Suprapubic skin (tissue), 4 donors: ENCODE measurements around the gene HDGF. TPM values are rescaled to one million over a fixed set of nuclear protein-coding genes. Genes with fewer than 3 reads are reported as not detected.
A peak's percentile ranks its signal among the peaks of the same experiment; 100 is the strongest.
"Not testable (repeated sequence)": the region's sequence is repeated elsewhere in the genome, so short reads cannot be mapped to it uniquely, and the experiment has no call there.

Experiments used
- DNase-seq, 2 donors: peaks; one replicate each; pipeline ENCODE4 v3.0.0-alpha.2; 2019; ENCODE audit warnings: low spot score in 2 of 2
- H3K27ac ChIP-seq: fragments of 200-600 bp; sonication (generic); one replicate; pipeline ENCODE4 v1.5.1; 2019
- H3K27me3 ChIP-seq: fragments of 200-600 bp; sonication (generic); one replicate; pipeline ENCODE4 v1.5.1; 2019
- H3K36me3 ChIP-seq: fragments of 200-600 bp; sonication (generic); one replicate; pipeline ENCODE4 v1.5.1; 2019
- H3K4me1 ChIP-seq: fragments of 200-600 bp; sonication (generic); one replicate; pipeline ENCODE4 v1.5.1; 2019
- H3K4me3 ChIP-seq: fragments of 200-600 bp; sonication (generic); one replicate; pipeline ENCODE4 v1.5.1; 2019; ENCODE audit warnings: mild to moderate bottlenecking
- H3K9me3 ChIP-seq: fragments of 200-600 bp; sonication (generic); one replicate; pipeline ENCODE4 v1.5.1; 2019
- EP300 ChIP-seq: sonication (generic); formaldehyde crosslinking; IDR thresholded peaks from one replicate; pipeline ENCODE4 v1.6.1; 2017; ENCODE audit warnings: antibody characterized with exemption
- POLR2A ChIP-seq, 2 donors: fragments of 450-650 bp; IDR thresholded peaks; one replicate each; pipeline ENCODE4 v1.6.1; 2017; ENCODE audit warnings: antibody characterized with exemption in 2 of 2, mild to moderate bottlenecking in 2 of 2, moderate library complexity in 2 of 2
- POLR2AphosphoS5 ChIP-seq, 3 donors: sonication (generic); formaldehyde crosslinking; IDR thresholded peaks; one replicate each; pipeline ENCODE4 v1.6.1; 2017; ENCODE audit warnings: antibody characterized with exemption in 3 of 3
- WGBS: methylation state at CpG from one replicate; pipeline ENCODE4 v1.1.5; 2018; 5-methylcytosine and 5-hydroxymethylcytosine counted together
- total RNA-seq, 4 donors: library from RNA; depleted of rRNA; stranded (reverse); fragments of >200 nt; gene quantifications; one replicate each; pipeline ENCODE4 v1.1.0, GENCODE V29; 2016
- TF ChIP-seq, protein P1 (sequence below), 2 donors: fragments of 200-600 bp in 1 of 2; fragments of 450-650 bp in 1 of 2; sonication (generic) in 1 of 2; IDR thresholded peaks; one replicate each; pipeline ENCODE4 v1.5.1; 2016 to 2019; ENCODE audit warnings: antibody characterized with exemption in 2 of 2, mild to moderate bottlenecking in 1 of 2, moderate library complexity in 1 of 2

The HDGF gene
- total RNA-seq, 4 donors from 2014 or later, result 178 to 250 (median 210) TPM

DNA sequence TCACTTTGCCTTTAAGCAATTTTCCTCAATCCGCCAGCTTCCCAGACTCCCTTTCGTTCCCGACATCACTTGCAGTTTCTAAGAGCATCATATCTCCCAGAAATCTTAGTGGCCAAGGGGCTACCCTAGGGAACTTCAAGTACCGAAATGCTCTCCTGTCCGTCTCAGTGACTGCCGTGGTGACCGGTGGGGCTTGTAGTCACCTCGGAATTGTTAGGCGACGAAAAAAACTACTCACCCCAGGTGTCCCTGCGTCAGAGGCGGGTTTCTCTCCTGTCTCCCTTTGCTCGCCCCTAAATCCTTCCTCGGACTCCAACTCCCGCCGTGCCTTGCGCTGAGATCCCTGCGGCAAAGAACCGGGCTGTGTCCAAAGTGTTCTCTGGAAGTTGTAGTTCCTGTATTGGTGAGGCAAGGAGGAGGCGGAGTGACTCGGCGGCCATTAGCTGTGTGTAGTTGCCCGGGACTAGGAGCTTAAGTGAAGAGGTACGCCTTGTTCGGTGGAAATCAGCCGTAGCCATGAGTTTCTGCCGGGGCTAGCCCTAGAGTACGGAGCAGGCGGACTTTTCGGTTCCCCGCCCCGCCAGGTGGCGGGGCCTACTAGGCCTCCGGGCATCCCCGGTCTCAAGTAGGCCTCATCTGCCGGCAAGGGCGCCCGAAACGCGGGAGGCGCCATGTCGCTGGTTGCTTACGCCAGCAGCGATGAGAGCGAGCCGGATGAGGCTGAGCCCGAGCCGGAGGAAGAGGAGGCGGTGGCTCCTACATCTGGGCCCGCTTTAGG is 15.8 kb upstream of the HDGF start, which contains the start of gene PRCC:
TSS of gene PRCC (plus strand) at position 435 of the 778 bp plus-strand sequence. CDS start at position 672, 237 bp downstream.
- H3K9me3 ChIP-seq, result no peaks in the 10 kb centered on the region
- no peaks in the 10 kb centered on the region for H3K27me3 ChIP-seq
- DNase-seq, result peak; percentile 99
- H3K4me1 ChIP-seq, result peaks cover 48% of the 10 kb centered on the region
- H3K36me3 ChIP-seq, result peaks cover 11% of the 10 kb centered on the region
- H3K27ac ChIP-seq, result peak within 1 kb of the TSS; percentile 97
- TF ChIP-seq POLR2A (IDR thresholded peaks at IDR 0.05), result peak in 1 of 2 donors; percentile 72
- TF ChIP-seq, protein P1, sequence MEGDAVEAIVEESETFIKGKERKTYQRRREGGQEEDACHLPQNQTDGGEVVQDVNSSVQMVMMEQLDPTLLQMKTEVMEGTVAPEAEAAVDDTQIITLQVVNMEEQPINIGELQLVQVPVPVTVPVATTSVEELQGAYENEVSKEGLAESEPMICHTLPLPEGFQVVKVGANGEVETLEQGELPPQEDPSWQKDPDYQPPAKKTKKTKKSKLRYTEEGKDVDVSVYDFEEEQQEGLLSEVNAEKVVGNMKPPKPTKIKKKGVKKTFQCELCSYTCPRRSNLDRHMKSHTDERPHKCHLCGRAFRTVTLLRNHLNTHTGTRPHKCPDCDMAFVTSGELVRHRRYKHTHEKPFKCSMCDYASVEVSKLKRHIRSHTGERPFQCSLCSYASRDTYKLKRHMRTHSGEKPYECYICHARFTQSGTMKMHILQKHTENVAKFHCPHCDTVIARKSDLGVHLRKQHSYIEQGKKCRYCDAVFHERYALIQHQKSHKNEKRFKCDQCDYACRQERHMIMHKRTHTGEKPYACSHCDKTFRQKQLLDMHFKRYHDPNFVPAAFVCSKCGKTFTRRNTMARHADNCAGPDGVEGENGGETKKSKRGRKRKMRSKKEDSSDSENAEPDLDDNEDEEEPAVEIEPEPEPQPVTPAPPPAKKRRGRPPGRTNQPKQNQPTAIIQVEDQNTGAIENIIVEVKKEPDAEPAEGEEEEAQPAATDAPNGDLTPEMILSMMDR (IDR thresholded peaks at IDR 0.05), result no peak
- peak; percentile 1 to 75 (median 72) for TF ChIP-seq POLR2AphosphoS5 (IDR thresholded peaks at IDR 0.05)
- no peak for TF ChIP-seq EP300
- WGBS, result under 1% methylated on average over 20 of the region's 50 CpGs
- H3K4me3 ChIP-seq, result peak within 1 kb of the TSS; percentile 98

- DNase-seq, result peak in 1 of 2 donors; percentile 29
- peak overlapping the region; percentile 97 for H3K27ac ChIP-seq
- H3K36me3 ChIP-seq, result peaks cover 11% of the 10 kb centered on the region
- TF ChIP-seq EP300 (no peak), POLR2A (IDR thresholded peaks at IDR 0.05) (no peak), POLR2AphosphoS5 (IDR thresholded peaks at IDR 0.05) (no peak)
- TF ChIP-seq, protein P1 (IDR thresholded peaks at IDR 0.05), result no peak
- no peaks in the 10 kb centered on the region for H3K9me3 ChIP-seq
- no peaks in the 10 kb centered on the region for H3K27me3 ChIP-seq
- peaks cover 45% of the 10 kb centered on the region for H3K4me1 ChIP-seq
- WGBS, result 8% methylated on average over 14 of the region's 14 CpGs
- peak overlapping the region; percentile 98 for H3K4me3 ChIP-seq
These were observed 15.0 kb upstream of the HDGF start for GRCh38 chr1:156766298-156767100.

DNA sequence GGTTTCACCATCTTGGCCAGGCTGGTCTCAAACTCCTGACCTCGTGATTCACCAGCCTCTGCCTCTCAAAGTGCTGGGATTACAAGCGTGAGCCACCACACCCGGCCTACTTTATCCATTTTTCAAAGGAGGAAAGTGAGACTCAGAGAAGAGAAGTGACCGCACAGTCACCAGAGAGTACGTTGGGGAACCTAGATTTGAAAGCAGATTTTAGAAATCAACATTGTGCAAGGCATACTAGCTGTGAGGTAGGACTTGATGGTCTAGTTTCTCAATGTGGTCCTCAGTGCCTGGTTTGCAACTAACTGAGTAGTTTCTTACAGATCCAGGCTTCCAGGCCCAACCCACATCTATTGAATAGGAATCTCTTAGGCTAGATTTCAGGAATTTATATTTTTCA is 14.2 kb upstream of the HDGF start:
- no peak for TF ChIP-seq POLR2AphosphoS5 (IDR thresholded peaks at IDR 0.05)
- no peak for TF ChIP-seq EP300
- TF ChIP-seq POLR2A (IDR thresholded peaks at IDR 0.05), result no peak
- peaks cover 38% of the 10 kb centered on the region for H3K4me1 ChIP-seq
- H3K4me3 ChIP-seq, result no peak overlapping the region
- peaks cover 6% of the 10 kb centered on the region for H3K36me3 ChIP-seq
- H3K27ac ChIP-seq, result peak overlapping the region; percentile 97
- WGBS, result 83% methylated on average over 5 of the region's 5 CpGs
- no peaks in the 10 kb centered on the region for H3K9me3 ChIP-seq
- peak in 1 of 2 donors; percentile 6 for DNase-seq
- H3K27me3 ChIP-seq, result no peaks in the 10 kb centered on the region

GRCh38 chr1:156765136-156765535 is 13.7 kb upstream of the HDGF start:
- H3K27me3 ChIP-seq, H3K36me3 ChIP-seq, H3K4me3 ChIP-seq, H3K9me3 ChIP-seq, H3K27ac ChIP-seq: not testable (repeated sequence)
- DNase-seq, result peak in 1 of 2 donors; percentile 24
- WGBS, result 97% methylated on average over 15 of the region's 15 CpGs
- H3K4me1 ChIP-seq, result peaks cover 33% of the 10 kb centered on the region

GRCh38 chr1:156760796-156761104 is 9.3 kb upstream of the HDGF start:
- DNase-seq, result no peak
- TF ChIP-seq POLR2A (IDR thresholded peaks at IDR 0.05) (no peak), POLR2AphosphoS5 (IDR thresholded peaks at IDR 0.05) (no peak), EP300 (no peak)
- TF ChIP-seq, protein P1 (IDR thresholded peaks at IDR 0.05), result no peak
- Histone ChIP-seq H3K27ac (no peak overlapping the region), H3K9me3 (no peaks in the 10 kb centered on the region), H3K4me1 (peaks cover 3% of the 10 kb centered on the region), H3K36me3 (no peaks in the 10 kb centered on the region), H3K27me3 (no peaks in the 10 kb centered on the region), H3K4me3 (no peak overlapping the region)
- 66% methylated on average over 4 of the region's 4 CpGs for WGBS
